Retinal pigment epithelial cell (primary cell): ENCODE results near the gene ALK.

Experiments
- DNase-seq: peaks from one replicate; pipeline ENCODE4 v3.0.0-alpha.2; 2010; ENCODE audit warnings: low read depth
- H3K4me3 ChIP-seq: 2 replicates; pipeline ENCODE4 v1.5.1; 2011; ENCODE audit warnings: mild to moderate bottlenecking, low read length, control low read depth, moderate library complexity
- TF ChIP-seq, protein P1 (sequence below): conservative IDR thresholded peaks from 2 replicates; pipeline ENCODE4 v1.5.1; 2011; ENCODE audit warnings: low read depth, low read length, control low read depth, inconsistent platforms

Gene ALK

GRCh38 chr2:29253026-29253425 is 668.4 kb downstream of the ALK start:
- TF ChIP-seq, protein P1, sequence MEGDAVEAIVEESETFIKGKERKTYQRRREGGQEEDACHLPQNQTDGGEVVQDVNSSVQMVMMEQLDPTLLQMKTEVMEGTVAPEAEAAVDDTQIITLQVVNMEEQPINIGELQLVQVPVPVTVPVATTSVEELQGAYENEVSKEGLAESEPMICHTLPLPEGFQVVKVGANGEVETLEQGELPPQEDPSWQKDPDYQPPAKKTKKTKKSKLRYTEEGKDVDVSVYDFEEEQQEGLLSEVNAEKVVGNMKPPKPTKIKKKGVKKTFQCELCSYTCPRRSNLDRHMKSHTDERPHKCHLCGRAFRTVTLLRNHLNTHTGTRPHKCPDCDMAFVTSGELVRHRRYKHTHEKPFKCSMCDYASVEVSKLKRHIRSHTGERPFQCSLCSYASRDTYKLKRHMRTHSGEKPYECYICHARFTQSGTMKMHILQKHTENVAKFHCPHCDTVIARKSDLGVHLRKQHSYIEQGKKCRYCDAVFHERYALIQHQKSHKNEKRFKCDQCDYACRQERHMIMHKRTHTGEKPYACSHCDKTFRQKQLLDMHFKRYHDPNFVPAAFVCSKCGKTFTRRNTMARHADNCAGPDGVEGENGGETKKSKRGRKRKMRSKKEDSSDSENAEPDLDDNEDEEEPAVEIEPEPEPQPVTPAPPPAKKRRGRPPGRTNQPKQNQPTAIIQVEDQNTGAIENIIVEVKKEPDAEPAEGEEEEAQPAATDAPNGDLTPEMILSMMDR, result no peak
- no peak overlapping the region for H3K4me3 ChIP-seq
- DNase-seq, result no peak

DNA sequence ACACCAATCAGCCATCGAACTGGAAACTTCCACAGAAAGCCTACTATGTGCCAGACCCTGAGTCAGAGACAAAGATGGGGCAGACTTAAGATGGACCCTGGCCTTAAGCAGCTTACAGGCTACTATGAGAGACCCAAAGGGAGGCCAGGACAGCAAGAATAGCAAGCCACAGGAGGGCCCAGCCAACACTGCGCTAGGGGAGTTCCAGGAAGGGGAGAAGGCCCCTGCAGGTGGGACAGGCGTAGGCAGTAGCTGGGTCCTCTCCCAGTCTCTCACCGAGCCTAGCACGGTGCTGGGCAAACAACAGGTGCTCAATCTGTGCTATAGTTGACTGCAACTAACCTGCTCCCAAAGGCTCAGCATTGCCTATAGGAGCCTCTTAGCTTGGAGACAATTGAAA is 670.0 kb downstream of the ALK start:
- no peak for DNase-seq
- no peak overlapping the region for H3K4me3 ChIP-seq
- TF ChIP-seq, protein P1, result no peak

DNA sequence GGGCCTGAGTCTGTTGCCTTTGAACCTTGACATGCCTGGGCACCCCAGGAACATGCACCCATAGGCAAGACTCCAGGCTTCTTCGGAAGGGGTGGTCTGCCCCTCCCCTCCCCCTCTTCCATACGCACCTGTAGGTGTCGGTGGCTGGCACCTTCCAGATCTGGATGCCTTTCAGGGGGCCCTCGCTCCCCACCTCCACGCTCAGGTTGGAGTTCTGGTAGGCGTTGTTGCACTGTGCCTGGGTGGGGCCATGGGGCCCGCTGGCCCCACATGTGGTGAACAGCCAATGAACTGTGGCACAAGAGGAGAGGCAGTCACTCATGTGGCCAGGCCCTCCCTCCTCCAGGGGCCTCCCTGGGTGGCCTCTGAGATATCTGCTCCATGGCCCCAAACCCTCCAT is 670.4 kb downstream of the ALK start:
- no peak for DNase-seq
- TF ChIP-seq, protein P1, result no peak
- H3K4me3 ChIP-seq, result no peak overlapping the region

GRCh38 chr2:29249666-29250253 is 671.6 kb downstream of the ALK start:
- no peak for DNase-seq
- TF ChIP-seq, protein P1, result no peak
- H3K4me3 ChIP-seq, result no peak overlapping the region

GRCh38 chr2:29247336-29247914 is 674.0 kb downstream of the ALK start:
- DNase-seq, result no peak
- TF ChIP-seq, protein P1, result no peak
- H3K4me3 ChIP-seq, result no peak overlapping the region

GRCh38 chr2:29246383-29247300 is 674.7 kb downstream of the ALK start:
- H3K4me3 ChIP-seq, result no peak overlapping the region

More at GRCh38 chr2:29246383-29247300, 674.7 kb downstream of the ALK start:
- DNase-seq, result no peak
- TF ChIP-seq, protein P1, result no peak
